Endodermal cell (in vitro differentiated cells): ENCODE measurements around the gene DHX40. TPM values are rescaled to one million over a fixed set of nuclear protein-coding genes. Genes with fewer than 3 reads are reported as not detected.

ENCODE experiments used
- DNase-seq: peaks from one replicate; pipeline ENCODE4 v3.0.0-alpha.2; 2017
- H3K27ac ChIP-seq: 2 replicates; pipeline ENCODE4 v1.5.1; 2013; ENCODE audit warnings: mild to moderate bottlenecking, low read depth, low read length, moderate library complexity
- H3K27me3 ChIP-seq: 2 replicates; pipeline ENCODE4 v1.6.1; 2013; ENCODE audit warnings: mild to moderate bottlenecking, low read length, moderate library complexity; ENCODE audit not compliant: insufficient read depth, control insufficient read depth, poor library complexity, severe bottlenecking
- H3K36me3 ChIP-seq: 2 replicates; pipeline ENCODE4 v1.7.0; 2013; ENCODE audit warnings: mild to moderate bottlenecking, low read length, moderate library complexity; ENCODE audit not compliant: control insufficient read depth, insufficient read depth
- H3K4me1 ChIP-seq: one replicate; pipeline ENCODE4 v1.7.0; 2013; ENCODE audit warnings: low read length; ENCODE audit not compliant: control insufficient read depth, insufficient read depth
- H3K4me3 ChIP-seq: 2 replicates; pipeline ENCODE4 v1.5.1; 2013; ENCODE audit warnings: mild to moderate bottlenecking, low read length, moderate library complexity
- H3K9ac ChIP-seq: 2 replicates; pipeline ENCODE4 v1.6.1; 2013; ENCODE audit warnings: mild to moderate bottlenecking, low read length, moderate library complexity; ENCODE audit not compliant: poor library complexity, severe bottlenecking; ENCODE audit errors: extremely low read depth
- H3K9me3 ChIP-seq: 2 replicates; pipeline ENCODE4 v1.6.1; 2013; ENCODE audit warnings: mild to moderate bottlenecking, low read length, moderate library complexity; ENCODE audit not compliant: control insufficient read depth
- H3K27ac Mint-ChIP-seq: 2 replicates; pipeline ENCODE4 v1.8.0; 2020; ENCODE audit warnings: mixed read lengths
- H3K27me3 Mint-ChIP-seq: 2 replicates; pipeline ENCODE4 v1.8.0; 2021; ENCODE audit warnings: mild to moderate bottlenecking, mixed read lengths; ENCODE audit not compliant: insufficient read depth
- H3K36me3 Mint-ChIP-seq: 2 replicates; pipeline ENCODE4 v1.8.0; 2020; ENCODE audit warnings: low read depth, mixed read lengths
- H3K4me1 Mint-ChIP-seq: 2 replicates; pipeline ENCODE4 v1.8.0; 2020; ENCODE audit warnings: mixed read lengths
- H3K4me3 Mint-ChIP-seq: 2 replicates; pipeline ENCODE4 v1.8.0; 2020; ENCODE audit warnings: mild to moderate bottlenecking, moderate library complexity, mixed read lengths
- H3K9me3 Mint-ChIP-seq: 2 replicates; pipeline ENCODE4 v1.8.0; 2020; ENCODE audit warnings: mild to moderate bottlenecking, mixed read lengths
- CTCF ChIP-seq: fragments of 200-600 bp; sonication (generic); conservative IDR thresholded peaks from 2 replicates; pipeline ENCODE4 v1.5.0; 2021; ENCODE audit warnings: antibody characterized with exemption, mild to moderate bottlenecking
- WGBS, 2 experiments: methylation state at CpG; one replicate each; pipeline versions ENCODE4 v1.1.5 to v1.1.7; 2013; ENCODE audit warnings: missing lambda C conversion rate in 2 of 2, mixed read lengths in 1 of 2; ENCODE audit not compliant: insufficient coverage in 1 of 2, insufficient read length in 1 of 2; 5-methylcytosine and 5-hydroxymethylcytosine counted together
- total RNA-seq, 2 donors: library from RNA; stranded (reverse); fragmentation: NEBNext Ultra II Directional in 1 of 2; extraction: Animal tissue kit (Norgen Biotek cat#: 25700) in 1 of 2; gene quantifications; 2 replicates in 1 of 2; 3 replicates in 1 of 2; pipeline ENCODE4 v1.2.1, GENCODE V29; 2021

Gene DHX40
- total RNA-seq, 2 donors from 2014 or later: 32.7 to 36.2 TPM

- no peaks in the 10 kb centered on the region for H3K36me3 Mint-ChIP-seq
- 80 to 83% methylated on average over 2 of the region's 2 CpGs for WGBS, 2 experiments
- no peaks in the 10 kb centered on the region for H3K9me3 Mint-ChIP-seq
- no peak overlapping the region for H3K27ac Mint-ChIP-seq
- no peak for DNase-seq
- peaks cover 19% of the 10 kb centered on the region for H3K4me1 Mint-ChIP-seq
- Histone ChIP-seq H3K36me3 (no peaks in the 10 kb centered on the region), H3K4me1 (peaks cover 12% of the 10 kb centered on the region), H3K4me3 (no peak overlapping the region), H3K27me3 (no peaks in the 10 kb centered on the region), H3K9ac (no peak overlapping the region), H3K27ac (no peak overlapping the region), H3K9me3 (no peaks in the 10 kb centered on the region)
- H3K27me3 Mint-ChIP-seq: no peaks in the 10 kb centered on the region
- TF ChIP-seq CTCF: no peak
- no peak overlapping the region for H3K4me3 Mint-ChIP-seq
Measured at GRCh38 chr17:59526451-59526850, 39.0 kb upstream of the DHX40 start.

- H3K36me3 Mint-ChIP-seq: no peaks in the 10 kb centered on the region
- TF ChIP-seq CTCF: no peak
- peaks cover 16% of the 10 kb centered on the region for H3K4me1 Mint-ChIP-seq
- Histone ChIP-seq H3K4me3 (no peak overlapping the region), H3K27ac (no peak overlapping the region), H3K27me3 (no peaks in the 10 kb centered on the region), H3K9me3 (no peaks in the 10 kb centered on the region), H3K9ac (no peak overlapping the region), H3K4me1 (peaks cover 10% of the 10 kb centered on the region), H3K36me3 (no peaks in the 10 kb centered on the region)
- WGBS, 2 experiments: 75 to 80% methylated on average over 4 to 6 of the region's 6 CpGs
- no peak overlapping the region for H3K27ac Mint-ChIP-seq
- no peaks in the 10 kb centered on the region for H3K27me3 Mint-ChIP-seq
- H3K9me3 Mint-ChIP-seq: no peaks in the 10 kb centered on the region
- DNase-seq: no peak
- no peak overlapping the region for H3K4me3 Mint-ChIP-seq
Measured at GRCh38 chr17:59527325-59527917, 38.0 kb upstream of the DHX40 start.

GRCh38 chr17:59527931-59528330 is 37.5 kb upstream of the DHX40 start:
- Mint-ChIP-seq H3K36me3 (no peaks in the 10 kb centered on the region), H3K4me3 (no peak overlapping the region), H3K27ac (no peak overlapping the region), H3K4me1 (peaks cover 16% of the 10 kb centered on the region), H3K27me3 (no peaks in the 10 kb centered on the region), H3K9me3 (no peaks in the 10 kb centered on the region)
- no peak overlapping the region for H3K27ac ChIP-seq
- no peak overlapping the region for H3K9ac ChIP-seq
- no peaks in the 10 kb centered on the region for H3K27me3 ChIP-seq
- no peaks in the 10 kb centered on the region for H3K9me3 ChIP-seq
- TF ChIP-seq CTCF: no peak
- H3K4me3 ChIP-seq: no peak overlapping the region
- H3K36me3 ChIP-seq: no peaks in the 10 kb centered on the region
- WGBS, 2 experiments: 82 to 83% methylated on average over 1 of the region's 1 CpG
- peaks cover 10% of the 10 kb centered on the region for H3K4me1 ChIP-seq
- DNase-seq: no peak
